Muscle of arm (tissue), 12 donors: Measurements from ENCODE around the gene TRIM44. TPM values are rescaled to one million over a fixed set of nuclear protein-coding genes. Genes with fewer than 3 reads are reported as not detected.
A peak's percentile ranks its signal among the peaks of the same experiment; 100 is the strongest.
"Not testable (repeated sequence)": the region's sequence is repeated elsewhere in the genome, so short reads cannot be mapped to it uniquely, and the experiment has no call there.

Experiments used
- DNase-seq: peaks from one replicate; pipeline ENCODE4 v3.0.0-alpha.2; 2013
- polyA plus RNA-seq, 12 donors: library from polyadenylated mRNA; unstranded; fragments of 120-200 nt; gene quantifications; one replicate each; pipeline ENCODE4 v1.2.1, GENCODE V29; 2013; ENCODE audit not compliant: insufficient read length in 12 of 12

The TRIM44 gene
- polyA plus RNA-seq, 12 donors, result 38.8 to 53.2 (median 49.3) TPM

GRCh38 chr11:35848616-35849015, 186.0 kb downstream of the TRIM44 start:
- no peak for DNase-seq

- DNase-seq, result no peak
Observed at GRCh38 chr11:35850191-35850590, 187.6 kb downstream of the TRIM44 start.

GRCh38 chr11:35851342-35851741, 188.8 kb downstream of the TRIM44 start:
- DNase-seq, result no peak

GRCh38 chr11:35852056-35852455, 189.5 kb downstream of the TRIM44 start:
- peak; percentile 27 for DNase-seq

GRCh38 chr11:35853971-35854370, 191.4 kb downstream of the TRIM44 start:
- no peak for DNase-seq

- DNase-seq, result peak; percentile 19
Observed at GRCh38 chr11:35855671-35856070, 193.1 kb downstream of the TRIM44 start.

- no peak for DNase-seq
Observed at GRCh38 chr11:35856259-35856658, 193.7 kb downstream of the TRIM44 start.

- DNase-seq, result no peak
Observed at GRCh38 chr11:35856756-35857155, 194.2 kb downstream of the TRIM44 start.

GRCh38 chr11:35857922-35858321, 195.3 kb downstream of the TRIM44 start:
- no peak for DNase-seq

GRCh38 chr11:35859301-35859700, 196.7 kb downstream of the TRIM44 start:
- no peak for DNase-seq

- DNase-seq, result not testable (repeated sequence)
Observed at GRCh38 chr11:35860194-35860593, 197.6 kb downstream of the TRIM44 start.

- DNase-seq, result no peak
Observed at GRCh38 chr11:35861191-35861590, 198.6 kb downstream of the TRIM44 start.

- DNase-seq, result no peak
Observed at GRCh38 chr11:35862666-35863065, 200.1 kb downstream of the TRIM44 start.

GRCh38 chr11:35864131-35864530, 201.6 kb downstream of the TRIM44 start:
- DNase-seq, result no peak

GRCh38 chr11:35866601-35867000, 204.0 kb downstream of the TRIM44 start:
- DNase-seq, result no peak

Other genes with a start within 250 kb of the TRIM44 start
- gene SLC1A2, start 243.2 kb upstream of the TRIM44 start, polyA plus RNA-seq, result 1 to 10 TPM in 4 of 12 donors, under 1 TPM in 6, not detected in 2; 0.49 to 2.1 (median 0.82) TPM
- 10 to 100 TPM in 11 of 12 donors, not detected in 1; 10.6 to 35.4 (median 14.7) TPM for gene PAMR1, start 137.2 kb upstream of the TRIM44 start, polyA plus RNA-seq
- 10 to 100 TPM in 3 of 12 donors, 1 to 10 TPM in 8, not detected in 1; 4.1 to 11.2 (median 7.1) TPM for gene FJX1, start 44.3 kb upstream of the TRIM44 start, polyA plus RNA-seq